PC-3 (cell line): ENCODE measurements around the gene ABL2.

ENCODE experiments used
- CTCF ChIP-seq: fragments of 300-600 bp; sonication (generic); conservative IDR thresholded peaks from 2 replicates; pipeline ENCODE4 v1.5.1; 2017; ENCODE audit warnings: antibody characterized with exemption, low read depth, mild to moderate bottlenecking, low read length
- EZH2 ChIP-seq: fragments of 300-600 bp; sonication (generic); IDR thresholded peaks from one replicate; pipeline ENCODE4 v1.6.1; 2017; ENCODE audit warnings: antibody characterized with exemption, mild to moderate bottlenecking, low read length; ENCODE audit not compliant: unreplicated experiment
- EZH2phosphoT487 ChIP-seq: fragments of 300-600 bp; sonication (generic); IDR thresholded peaks from 2 replicates; pipeline ENCODE4 v1.6.1; 2018; ENCODE audit warnings: mild to moderate bottlenecking, antibody characterized with exemption, low read length, borderline replicate concordance

DNA sequence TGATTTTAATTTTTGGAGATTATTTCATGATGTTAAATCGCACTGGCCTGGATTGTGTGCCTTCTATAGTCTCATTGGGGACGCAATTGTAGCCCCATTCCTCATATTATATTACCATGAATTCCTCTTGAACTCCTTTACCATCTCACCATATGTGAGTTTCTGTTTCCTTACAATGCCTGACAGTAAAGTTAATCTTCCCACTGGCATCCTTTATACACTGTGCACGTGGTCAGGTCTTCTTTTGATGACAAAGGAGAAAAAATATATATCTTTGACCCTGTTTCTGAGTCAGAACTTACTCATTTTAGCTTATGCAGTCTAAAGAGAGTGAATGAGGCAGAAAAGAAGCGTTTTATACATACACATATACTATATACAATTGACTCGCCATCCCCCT lies 774 bp upstream of the ABL2 start:
- TF ChIP-seq EZH2: no peak
- no peak for TF ChIP-seq CTCF
- TF ChIP-seq EZH2phosphoT487: no peak
